ENCODE results near the gene CEACAM16.

The CEACAM16 gene

DNA sequence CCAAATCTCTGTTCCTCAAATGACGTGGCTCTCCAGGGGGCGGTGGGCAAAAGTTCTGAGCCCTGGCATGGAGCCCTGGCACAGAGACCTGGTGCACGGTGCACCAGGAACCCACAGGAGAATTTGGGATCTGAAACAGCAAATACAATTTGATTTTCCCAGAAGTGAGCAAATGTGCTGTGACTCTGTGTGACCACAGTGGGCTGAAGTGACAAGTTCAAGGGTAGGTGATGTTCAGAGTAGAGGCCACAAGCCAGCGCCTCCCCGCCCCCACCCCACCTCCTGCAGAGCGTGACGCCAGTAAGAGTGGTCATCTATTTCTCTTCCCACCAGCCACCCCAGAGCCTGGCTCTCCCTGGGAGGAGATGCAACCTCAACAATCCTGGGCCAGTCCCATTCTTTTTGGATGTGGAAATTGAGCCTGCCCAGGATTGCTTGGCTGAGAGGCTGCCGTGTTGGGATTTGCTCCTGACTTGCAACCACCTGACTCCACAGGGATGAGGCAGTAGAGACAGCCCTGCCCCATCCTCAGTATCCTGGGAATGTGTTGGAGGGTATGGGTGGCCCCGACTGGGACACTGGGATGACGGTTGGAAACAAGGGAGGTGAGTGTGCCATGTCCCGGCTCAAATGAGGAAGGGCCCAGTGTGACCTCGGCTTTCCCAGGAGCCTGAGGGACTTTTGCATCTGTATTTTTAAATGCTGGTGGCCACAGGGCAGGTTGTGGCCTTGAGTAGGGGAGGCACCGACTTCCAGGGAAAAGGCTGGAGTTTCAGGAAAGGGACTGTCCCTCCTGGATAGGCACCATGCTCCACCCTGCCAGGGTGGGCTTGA is 38.5 kb downstream of the CEACAM16 start:
- TF ChIP-seq POLR2AphosphoS5 (IDR thresholded peaks at IDR 0.05; ENCODE audit: low read depth) = no peak
- TF ChIP-seq SPI1 (IDR thresholded peaks at IDR 0.05; ENCODE audit: borderline replicate concordance, low read depth) = no peak
- TF ChIP-seq, protein P1, sequence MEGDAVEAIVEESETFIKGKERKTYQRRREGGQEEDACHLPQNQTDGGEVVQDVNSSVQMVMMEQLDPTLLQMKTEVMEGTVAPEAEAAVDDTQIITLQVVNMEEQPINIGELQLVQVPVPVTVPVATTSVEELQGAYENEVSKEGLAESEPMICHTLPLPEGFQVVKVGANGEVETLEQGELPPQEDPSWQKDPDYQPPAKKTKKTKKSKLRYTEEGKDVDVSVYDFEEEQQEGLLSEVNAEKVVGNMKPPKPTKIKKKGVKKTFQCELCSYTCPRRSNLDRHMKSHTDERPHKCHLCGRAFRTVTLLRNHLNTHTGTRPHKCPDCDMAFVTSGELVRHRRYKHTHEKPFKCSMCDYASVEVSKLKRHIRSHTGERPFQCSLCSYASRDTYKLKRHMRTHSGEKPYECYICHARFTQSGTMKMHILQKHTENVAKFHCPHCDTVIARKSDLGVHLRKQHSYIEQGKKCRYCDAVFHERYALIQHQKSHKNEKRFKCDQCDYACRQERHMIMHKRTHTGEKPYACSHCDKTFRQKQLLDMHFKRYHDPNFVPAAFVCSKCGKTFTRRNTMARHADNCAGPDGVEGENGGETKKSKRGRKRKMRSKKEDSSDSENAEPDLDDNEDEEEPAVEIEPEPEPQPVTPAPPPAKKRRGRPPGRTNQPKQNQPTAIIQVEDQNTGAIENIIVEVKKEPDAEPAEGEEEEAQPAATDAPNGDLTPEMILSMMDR (IDR thresholded peaks at IDR 0.05; ENCODE audit: insufficient read depth, low read length) = no peak
- TF ChIP-seq, protein P2, sequence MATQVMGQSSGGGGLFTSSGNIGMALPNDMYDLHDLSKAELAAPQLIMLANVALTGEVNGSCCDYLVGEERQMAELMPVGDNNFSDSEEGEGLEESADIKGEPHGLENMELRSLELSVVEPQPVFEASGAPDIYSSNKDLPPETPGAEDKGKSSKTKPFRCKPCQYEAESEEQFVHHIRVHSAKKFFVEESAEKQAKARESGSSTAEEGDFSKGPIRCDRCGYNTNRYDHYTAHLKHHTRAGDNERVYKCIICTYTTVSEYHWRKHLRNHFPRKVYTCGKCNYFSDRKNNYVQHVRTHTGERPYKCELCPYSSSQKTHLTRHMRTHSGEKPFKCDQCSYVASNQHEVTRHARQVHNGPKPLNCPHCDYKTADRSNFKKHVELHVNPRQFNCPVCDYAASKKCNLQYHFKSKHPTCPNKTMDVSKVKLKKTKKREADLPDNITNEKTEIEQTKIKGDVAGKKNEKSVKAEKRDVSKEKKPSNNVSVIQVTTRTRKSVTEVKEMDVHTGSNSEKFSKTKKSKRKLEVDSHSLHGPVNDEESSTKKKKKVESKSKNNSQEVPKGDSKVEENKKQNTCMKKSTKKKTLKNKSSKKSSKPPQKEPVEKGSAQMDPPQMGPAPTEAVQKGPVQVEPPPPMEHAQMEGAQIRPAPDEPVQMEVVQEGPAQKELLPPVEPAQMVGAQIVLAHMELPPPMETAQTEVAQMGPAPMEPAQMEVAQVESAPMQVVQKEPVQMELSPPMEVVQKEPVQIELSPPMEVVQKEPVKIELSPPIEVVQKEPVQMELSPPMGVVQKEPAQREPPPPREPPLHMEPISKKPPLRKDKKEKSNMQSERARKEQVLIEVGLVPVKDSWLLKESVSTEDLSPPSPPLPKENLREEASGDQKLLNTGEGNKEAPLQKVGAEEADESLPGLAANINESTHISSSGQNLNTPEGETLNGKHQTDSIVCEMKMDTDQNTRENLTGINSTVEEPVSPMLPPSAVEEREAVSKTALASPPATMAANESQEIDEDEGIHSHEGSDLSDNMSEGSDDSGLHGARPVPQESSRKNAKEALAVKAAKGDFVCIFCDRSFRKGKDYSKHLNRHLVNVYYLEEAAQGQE (IDR thresholded peaks at IDR 0.05; ENCODE audit: insufficient replicate concordance, low read depth) = no peak
- TF ChIP-seq GABPA (IDR thresholded peaks at IDR 0.05; ENCODE audit: low read depth) = no peak
- no peak for DNase-seq (ENCODE audit: low read depth in 1 of 2, low spot score in 1 of 2)
- Histone ChIP-seq H3K27ac (replicated peaks) (peak overlapping the region; percentile 33), H3K4me3 (replicated peaks; ENCODE audit: insufficient read depth, low read length) (no peak overlapping the region), H3K27me3 (ENCODE audit: insufficient read depth, poor library complexity, severe bottlenecking) (no peaks in the 10 kb centered on the region)

DNA sequence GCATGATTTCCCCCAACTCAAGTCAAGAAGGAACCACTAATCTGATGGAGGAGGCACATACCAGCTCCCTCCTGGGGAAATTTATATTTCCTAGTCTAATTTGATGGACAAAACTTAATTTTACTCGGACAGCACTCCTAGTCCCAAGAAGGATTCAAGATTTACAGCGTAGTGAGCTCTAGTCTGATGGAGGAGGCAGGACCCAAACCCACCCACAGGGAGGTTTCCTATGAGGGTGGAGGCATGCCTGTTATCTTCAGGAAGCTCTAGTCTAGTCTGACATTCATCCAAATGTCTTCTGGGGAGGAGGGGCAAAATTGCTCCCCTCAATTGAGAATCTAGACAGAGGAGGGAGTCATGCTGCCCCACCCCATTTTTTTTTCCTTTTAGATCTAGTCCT is 39.2 kb downstream of the CEACAM16 start:
- H3K4me3 ChIP-seq (replicated peaks; ENCODE audit: insufficient read depth, low read length) = no peak overlapping the region
- TF ChIP-seq, protein P2 (IDR thresholded peaks at IDR 0.05; ENCODE audit: insufficient replicate concordance, low read depth) = no peak
- TF ChIP-seq SPI1 (IDR thresholded peaks at IDR 0.05; ENCODE audit: borderline replicate concordance, low read depth) (no peak), POLR2AphosphoS5 (IDR thresholded peaks at IDR 0.05; ENCODE audit: low read depth) (no peak), GABPA (IDR thresholded peaks at IDR 0.05; ENCODE audit: low read depth) (no peak)
- TF ChIP-seq, protein P1 (IDR thresholded peaks at IDR 0.05; ENCODE audit: insufficient read depth, low read length) = no peak
- no peak for DNase-seq (ENCODE audit: low read depth in 1 of 2, low spot score in 1 of 2)
- H3K27ac ChIP-seq (replicated peaks) = no peak overlapping the region
- no peaks in the 10 kb centered on the region for H3K27me3 ChIP-seq (ENCODE audit: insufficient read depth, poor library complexity, severe bottlenecking)

DNA sequence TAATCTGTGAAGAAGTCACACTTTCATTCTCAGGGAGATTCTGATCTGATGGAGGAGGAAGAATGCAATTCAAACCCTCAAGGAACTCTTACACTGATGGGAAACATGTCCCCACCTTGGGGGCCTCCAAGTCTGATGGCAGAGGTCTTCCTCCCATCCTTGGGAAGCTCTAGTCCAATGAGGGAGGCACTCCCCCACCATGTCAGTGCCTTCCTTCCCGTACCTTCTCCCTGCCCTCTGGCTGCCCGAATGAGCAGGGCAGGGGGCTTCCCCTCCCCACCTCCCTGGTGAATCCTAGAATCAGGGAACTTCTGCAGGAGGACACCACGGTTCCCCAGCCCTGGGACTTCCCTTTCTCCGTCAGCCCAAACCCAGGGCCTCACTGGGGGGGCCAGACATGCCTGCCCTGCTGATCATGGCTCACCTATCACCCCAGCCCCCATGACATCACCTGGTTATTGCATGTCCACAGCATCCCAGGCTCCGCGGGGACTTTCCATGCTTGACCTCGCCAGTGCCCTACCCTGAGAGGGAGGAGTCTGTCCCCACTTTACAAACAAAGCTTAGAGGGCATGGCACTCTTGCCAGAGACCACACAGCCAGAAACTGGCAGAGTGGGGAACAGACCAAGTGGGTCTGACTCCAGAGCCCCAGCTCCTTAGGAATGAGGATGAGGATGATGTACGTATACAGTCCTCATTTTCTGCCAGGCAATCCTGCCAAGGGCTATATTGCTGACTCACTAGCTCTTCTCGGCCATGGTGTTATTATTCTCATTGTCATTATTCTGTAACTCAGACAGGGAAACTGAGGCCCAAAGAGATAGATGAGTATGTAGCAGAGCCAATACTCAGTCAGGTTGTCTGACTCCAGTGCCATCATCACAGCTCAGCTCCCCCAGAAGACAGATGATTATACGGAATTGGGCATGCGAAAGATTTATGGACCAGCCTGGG is 39.9 kb downstream of the CEACAM16 start:
- Histone ChIP-seq H3K27me3 (ENCODE audit: insufficient read depth, poor library complexity, severe bottlenecking) (no peaks in the 10 kb centered on the region), H3K27ac (replicated peaks) (no peak overlapping the region), H3K4me3 (replicated peaks; ENCODE audit: insufficient read depth, low read length) (no peak overlapping the region)
- TF ChIP-seq GABPA (IDR thresholded peaks at IDR 0.05; ENCODE audit: low read depth) (no peak), SPI1 (IDR thresholded peaks at IDR 0.05; ENCODE audit: borderline replicate concordance, low read depth) (peak; percentile 68), POLR2AphosphoS5 (IDR thresholded peaks at IDR 0.05; ENCODE audit: low read depth) (no peak)
- peak; percentile 61 to 65 for DNase-seq (ENCODE audit: low read depth in 1 of 2, low spot score in 1 of 2)

DNA sequence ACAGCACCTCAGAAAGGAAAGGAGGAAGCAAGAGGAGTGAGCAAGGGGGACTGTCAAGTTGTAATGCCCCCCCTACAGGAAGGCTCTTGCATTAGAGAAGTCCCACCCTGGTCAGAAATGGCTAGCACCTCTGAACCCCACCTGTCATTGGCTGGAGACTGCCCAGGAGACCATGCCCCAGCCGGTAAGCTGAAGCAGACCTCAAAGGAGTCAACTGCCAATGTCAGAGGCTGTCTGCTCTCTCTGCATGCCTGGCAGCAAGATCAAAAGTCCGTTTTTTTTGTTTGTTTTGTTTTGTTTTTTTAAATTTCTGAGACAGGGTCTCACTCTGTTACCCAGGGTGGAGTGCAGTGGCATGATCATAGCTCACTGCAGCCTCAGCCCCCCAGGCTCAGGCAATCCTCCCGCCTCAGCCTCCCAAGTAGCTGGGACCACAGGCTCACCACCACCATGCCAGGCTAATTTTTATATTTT is 41.4 kb downstream of the CEACAM16 start:
- peak overlapping the region; percentile 81 for H3K27ac ChIP-seq (replicated peaks)
- no peak for DNase-seq (ENCODE audit: low read depth in 1 of 2, low spot score in 1 of 2)

More for the DNA sequence above, 41.4 kb downstream of the CEACAM16 start:
- Histone ChIP-seq H3K27me3 (ENCODE audit: insufficient read depth, poor library complexity, severe bottlenecking) (no peaks in the 10 kb centered on the region), H3K4me3 (replicated peaks; ENCODE audit: insufficient read depth, low read length) (no peak overlapping the region)
- TF ChIP-seq, protein P1 (IDR thresholded peaks at IDR 0.05; ENCODE audit: insufficient read depth, low read length) = no peak
- TF ChIP-seq POLR2AphosphoS5 (IDR thresholded peaks at IDR 0.05; ENCODE audit: low read depth) (no peak), GABPA (IDR thresholded peaks at IDR 0.05; ENCODE audit: low read depth) (no peak), SPI1 (IDR thresholded peaks at IDR 0.05; ENCODE audit: borderline replicate concordance, low read depth) (no peak)
- TF ChIP-seq, protein P2 (IDR thresholded peaks at IDR 0.05; ENCODE audit: insufficient replicate concordance, low read depth) = no peak
